PC-3 (cell line): Measurements from ENCODE around the gene ARPP19. TPM values are rescaled to one million over a fixed set of nuclear protein-coding genes. Genes with fewer than 3 reads are reported as not detected.

ENCODE experiments used
- ATAC-seq: fragments of 200-7000 bp; cut with Tn5 transposase; 2 replicates; pipeline ENCODE4 v1.9.1; 2020; ENCODE audit warnings: mild to moderate bottlenecking, moderate library complexity
- BruUV-seq: library from RNA; stranded (reverse); fragments of 400-500 nt; replicated peaks from 2 replicates; lab custom pipeline; 2021; lab: Mats Ljungman, UMichigan
- CTCF ChIA-PET: fragments of 300-600 bp; sonication (Branson Sonifier 250); formaldehyde crosslinking; loops from one replicate; lab custom pipeline; 2022; ENCODE audit warnings: antibody characterized with exemption; lab: Charles Lee
- POLR2A ChIA-PET: fragments of 300-600 bp; sonication (Branson Sonifier 250); formaldehyde crosslinking; loops from one replicate; lab custom pipeline; 2022; ENCODE audit warnings: antibody characterized with exemption; ENCODE audit not compliant: unreplicated experiment; lab: Charles Lee
- DNase-seq: peaks from one replicate; pipeline ENCODE4 v3.0.0-alpha.2; 2015
- H2AFZ ChIP-seq: fragments of 300-600 bp; sonication (generic); 2 replicates; pipeline ENCODE4 v1.6.0; 2016; ENCODE audit warnings: antibody characterized with exemption, low read length
- H3F3A ChIP-seq: fragments of 300-600 bp; sonication (generic); one replicate; pipeline ENCODE4 v1.6.0; 2017; ENCODE audit warnings: antibody characterized with exemption, low read length, control low read depth, mild to moderate bottlenecking; ENCODE audit not compliant: unreplicated experiment
- H3K27ac ChIP-seq: fragments of 300-600 bp; sonication (generic); 2 replicates; pipeline ENCODE4 v1.5.1; 2016; ENCODE audit warnings: mild to moderate bottlenecking, low read length
- H3K27me3 ChIP-seq: fragments of 300-600 bp; sonication (generic); 2 replicates; pipeline ENCODE4 v1.6.1; 2016; ENCODE audit warnings: low read length, mixed read lengths
- H3K36me3 ChIP-seq: fragments of 300-600 bp; sonication (generic); 2 replicates; pipeline ENCODE4 v1.6.1; 2016; ENCODE audit warnings: low read depth, mixed run types, low read length, mixed read lengths
- H3K4me1 ChIP-seq: fragments of 300-600 bp; sonication (generic); 2 replicates; pipeline ENCODE4 v1.5.1; 2016; ENCODE audit warnings: low read length; ENCODE audit not compliant: insufficient read depth
- H3K4me2 ChIP-seq: fragments of 300-600 bp; sonication (generic); 2 replicates; pipeline ENCODE4 v1.6.0; 2016; ENCODE audit warnings: low read length
- H3K4me3 ChIP-seq: fragments of 300-600 bp; sonication (generic); 2 replicates; pipeline ENCODE4 v1.5.1; 2016; ENCODE audit warnings: mild to moderate bottlenecking, low read length, mixed read lengths
- H3K79me2 ChIP-seq: fragments of 300-600 bp; sonication (generic); 2 replicates; pipeline ENCODE4 v1.6.1; 2017; ENCODE audit warnings: low read length, mixed read lengths
- H3K9ac ChIP-seq: fragments of 300-600 bp; sonication (generic); 2 replicates; pipeline ENCODE4 v1.6.0; 2016; ENCODE audit warnings: mild to moderate bottlenecking, low read length
- H3K9me2 ChIP-seq: fragments of 300-600 bp; sonication (generic); replicated peaks from 2 replicates; pipeline ENCODE4 v1.6.1; 2016; ENCODE audit warnings: mixed run types, low read length, mixed read lengths
- H3K9me3 ChIP-seq: fragments of 300-600 bp; sonication (generic); 2 replicates; pipeline ENCODE4 v1.6.1; 2016; ENCODE audit warnings: low read length, mixed read lengths
- H4K20me1 ChIP-seq: fragments of 300-600 bp; sonication (generic); 2 replicates; pipeline ENCODE4 v1.6.1; 2016; ENCODE audit warnings: low read length, mixed read lengths
- CTCF ChIP-seq: fragments of 300-600 bp; sonication (generic); conservative IDR thresholded peaks from 2 replicates; pipeline ENCODE4 v1.5.1; 2017; ENCODE audit warnings: antibody characterized with exemption, low read depth, mild to moderate bottlenecking, low read length
- EZH2 ChIP-seq: fragments of 300-600 bp; sonication (generic); IDR thresholded peaks from one replicate; pipeline ENCODE4 v1.6.1; 2017; ENCODE audit warnings: antibody characterized with exemption, mild to moderate bottlenecking, low read length; ENCODE audit not compliant: unreplicated experiment
- EZH2phosphoT487 ChIP-seq: fragments of 300-600 bp; sonication (generic); IDR thresholded peaks from 2 replicates; pipeline ENCODE4 v1.6.1; 2018; ENCODE audit warnings: mild to moderate bottlenecking, antibody characterized with exemption, low read length, borderline replicate concordance
- intact Hi-C: fragments of 100-400 bp; cut with micrococcal nuclease; formaldehyde crosslinking; loops from 2 replicates; pipeline ENCODE4 v1.9.0; 2023
- total RNA-seq: library from RNA; depleted of rRNA; stranded (reverse); fragments of >200 nt; gene quantifications from 2 replicates; pipeline ENCODE4 v1.2.3, GENCODE V29; 2014

ARPP19 gene
- total RNA-seq, 1 experiment from 2014 or later, result 65.8 TPM

DNA sequence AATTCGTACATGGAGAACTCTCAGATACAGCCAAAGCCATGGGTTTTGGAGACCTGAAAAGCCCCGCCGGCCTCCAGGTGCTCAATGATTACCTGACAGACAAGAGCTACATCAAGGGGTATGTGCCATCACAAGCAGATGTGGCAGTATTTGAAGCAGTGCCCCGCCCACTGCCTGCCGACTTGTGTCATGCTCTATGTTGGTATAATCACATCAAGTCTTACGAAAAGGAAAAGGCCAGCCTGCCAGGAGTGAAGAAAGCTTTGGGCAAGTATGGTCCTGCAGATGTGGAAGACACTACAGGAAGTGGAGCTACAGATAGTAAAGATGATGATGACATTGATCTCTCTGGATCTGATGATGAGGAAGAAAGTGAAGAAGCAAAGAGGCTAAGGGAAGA is 63.7 kb downstream of the ARPP19 start:
- H3K79me2 ChIP-seq, result peaks cover 22% of the 10 kb centered on the region; the same call in 1 of the 2 replicates

GRCh38 chr15:52503788-52504496 is 64.9 kb downstream of the ARPP19 start:
- H3F3A ChIP-seq, result no peaks in the 10 kb centered on the region
- TF ChIP-seq EZH2 (no peak), EZH2phosphoT487 (no peak), CTCF (no peak)
- H3K36me3 ChIP-seq, result no peaks in the 10 kb centered on the region
- no peaks in the 10 kb centered on the region for H4K20me1 ChIP-seq
- intact Hi-C loops, result no loop called here
- H3K79me2 ChIP-seq, result peaks cover 15% of the 10 kb centered on the region; the same call in 1 of the 2 replicates
- H3K9me2 ChIP-seq, result no peaks in the 10 kb centered on the region
- POLR2A ChIA-PET, result no interaction called here
- no peak overlapping the region for H3K4me2 ChIP-seq
- H2AFZ ChIP-seq, result no peak overlapping the region
- ATAC-seq, result no peak
- H3K4me3 ChIP-seq, result no peak overlapping the region
- H3K4me1 ChIP-seq, result no peaks in the 10 kb centered on the region
- peak; percentile 21 for DNase-seq
- no peak overlapping the region for H3K9ac ChIP-seq
- CTCF ChIA-PET, result no interaction called here
- H3K27me3 ChIP-seq, result no peaks in the 10 kb centered on the region
- BruUV-seq, result no TSS peak
- H3K27ac ChIP-seq, result no peak overlapping the region
- no peaks in the 10 kb centered on the region for H3K9me3 ChIP-seq

More for the DNA sequence above, 63.7 kb downstream of the ARPP19 start:
- Histone ChIP-seq H2AFZ (no peak overlapping the region), H3K27me3 (no peaks in the 10 kb centered on the region), H3K9me3 (no peaks in the 10 kb centered on the region), H3K36me3 (no peaks in the 10 kb centered on the region), H3K9ac (no peak overlapping the region), H3K4me1 (no peaks in the 10 kb centered on the region), H3K9me2 (no peaks in the 10 kb centered on the region), H3F3A (no peaks in the 10 kb centered on the region), H3K27ac (no peak overlapping the region), H3K4me3 (no peak overlapping the region), H3K4me2 (no peak overlapping the region), H4K20me1 (no peaks in the 10 kb centered on the region)
- TF ChIP-seq CTCF, result no peak
- ChIA-PET CTCF (no interaction called here), POLR2A (no interaction called here)
- DNase-seq, result no peak
- no peak for ATAC-seq
- intact Hi-C loops, result no loop called here
- BruUV-seq, result no TSS peak

- no TSS peak for BruUV-seq
- POLR2A ChIA-PET, result no interaction called here
These were observed 66.2 kb downstream of the ARPP19 start for GRCh38 chr15:52502608-52503007.

More at GRCh38 chr15:52502608-52503007, 66.2 kb downstream of the ARPP19 start:
- no peak for TF ChIP-seq EZH2phosphoT487
- TF ChIP-seq CTCF, result no peak
- TF ChIP-seq EZH2, result no peak
- no peaks in the 10 kb centered on the region for H3K36me3 ChIP-seq
- DNase-seq (no peak), ATAC-seq (no peak)
- H3K9ac ChIP-seq, result no peak overlapping the region
- H3F3A ChIP-seq, result no peaks in the 10 kb centered on the region
- peaks cover 15% of the 10 kb centered on the region; the same call in 1 of the 2 replicates for H3K79me2 ChIP-seq
- H2AFZ ChIP-seq, result no peak overlapping the region
- CTCF ChIA-PET, result no interaction called here
- H3K4me1 ChIP-seq, result no peaks in the 10 kb centered on the region
- H3K27me3 ChIP-seq, result no peaks in the 10 kb centered on the region
- H3K4me3 ChIP-seq, result no peak overlapping the region
- H3K27ac ChIP-seq, result no peak overlapping the region
- intact Hi-C loops, result no loop called here
- H3K9me3 ChIP-seq, result no peaks in the 10 kb centered on the region
- no peaks in the 10 kb centered on the region for H3K9me2 ChIP-seq
- no peak overlapping the region for H3K4me2 ChIP-seq
- no peaks in the 10 kb centered on the region for H4K20me1 ChIP-seq
